Fibroblast of skin of left biceps (primary cell): Measurements from ENCODE around the gene LOC128125822.
A peak's percentile ranks its signal among the peaks of the same experiment; 100 is the strongest.

Source experiments
- DNase-seq, 2 experiments: peaks; one replicate each; pipeline ENCODE4 v3.0.0-alpha.2; 2013; ENCODE audit warnings: low read depth in 2 of 2

Gene LOC128125822

GRCh38 chr6:63556369-63556768 is 15.9 kb upstream of the LOC128125822 start:
- no peak for DNase-seq

DNA sequence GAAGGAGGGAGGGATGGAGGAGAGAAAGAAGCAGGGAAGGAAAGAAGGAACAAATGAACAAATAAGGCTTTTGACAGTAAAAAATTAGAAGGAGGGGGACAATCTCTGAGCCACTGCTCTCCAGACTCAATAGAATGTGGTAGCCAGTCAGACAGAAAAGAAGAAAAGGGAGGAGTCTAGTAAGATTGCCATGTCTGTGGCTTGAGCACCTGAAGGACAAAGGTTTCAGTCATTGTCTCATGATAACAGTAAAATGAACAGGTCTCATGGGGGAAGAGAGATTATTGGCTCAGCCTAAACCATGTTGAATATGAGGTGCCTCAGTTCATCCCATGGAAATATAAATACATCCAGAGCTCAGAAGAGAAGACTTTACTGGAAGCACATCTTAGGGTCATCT is 14.0 kb upstream of the LOC128125822 start:
- no peak for DNase-seq

GRCh38 chr6:63560801-63561287 is 11.4 kb upstream of the LOC128125822 start:
- DNase-seq: no peak

- no peak for DNase-seq
Observed at GRCh38 chr6:63561288-63561687, 11.0 kb upstream of the LOC128125822 start.

DNA sequence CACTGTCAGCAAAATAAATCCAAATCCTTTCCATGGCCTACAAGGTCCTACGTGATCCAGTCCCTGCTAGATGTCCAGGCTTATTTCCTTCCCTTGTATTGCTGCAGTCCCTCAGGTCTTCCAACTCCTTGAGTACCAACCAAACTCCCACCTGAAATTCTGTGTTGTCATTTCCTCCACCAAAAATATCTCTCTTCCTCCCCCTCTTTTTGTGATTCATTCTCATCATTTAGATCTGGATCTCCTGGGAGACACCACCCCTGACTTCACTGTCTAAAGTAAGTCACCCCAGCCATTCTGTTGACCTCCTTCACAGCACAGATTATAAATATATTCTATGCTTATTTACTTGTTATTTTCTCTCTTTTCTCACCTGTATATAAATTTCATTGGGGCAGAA is 9.0 kb upstream of the LOC128125822 start:
- DNase-seq: no peak

DNA sequence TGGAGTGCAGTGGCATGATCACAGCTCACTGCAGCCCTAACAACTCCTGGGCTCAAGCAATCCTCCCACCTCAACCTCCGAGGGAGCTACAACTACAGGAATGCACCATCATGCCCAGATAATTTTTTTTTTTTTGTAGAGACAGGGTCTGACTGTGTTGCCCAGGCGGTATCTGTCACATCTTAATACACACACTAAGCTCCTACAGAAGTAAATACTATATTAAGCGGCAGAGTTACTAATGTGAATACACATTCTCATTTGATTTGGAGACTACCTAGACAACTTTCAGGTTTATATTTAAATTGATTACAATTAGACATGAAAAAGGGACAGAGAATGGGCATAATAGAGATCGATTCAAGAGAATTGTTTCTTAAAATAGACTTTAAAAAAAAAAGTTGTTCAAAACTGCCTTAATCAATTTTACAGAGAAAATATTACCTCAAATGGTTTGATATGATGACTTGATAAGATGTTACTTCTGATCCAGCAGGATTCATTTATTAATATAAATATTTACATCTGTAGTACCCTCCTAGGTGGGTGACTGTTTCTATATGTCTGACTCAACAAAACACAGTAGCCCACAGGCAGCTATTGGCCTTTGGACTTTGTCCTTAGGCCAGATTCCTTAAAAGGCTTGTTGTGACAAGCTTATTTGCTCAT is 7.1 kb upstream of the LOC128125822 start:
- no peak for DNase-seq

DNA sequence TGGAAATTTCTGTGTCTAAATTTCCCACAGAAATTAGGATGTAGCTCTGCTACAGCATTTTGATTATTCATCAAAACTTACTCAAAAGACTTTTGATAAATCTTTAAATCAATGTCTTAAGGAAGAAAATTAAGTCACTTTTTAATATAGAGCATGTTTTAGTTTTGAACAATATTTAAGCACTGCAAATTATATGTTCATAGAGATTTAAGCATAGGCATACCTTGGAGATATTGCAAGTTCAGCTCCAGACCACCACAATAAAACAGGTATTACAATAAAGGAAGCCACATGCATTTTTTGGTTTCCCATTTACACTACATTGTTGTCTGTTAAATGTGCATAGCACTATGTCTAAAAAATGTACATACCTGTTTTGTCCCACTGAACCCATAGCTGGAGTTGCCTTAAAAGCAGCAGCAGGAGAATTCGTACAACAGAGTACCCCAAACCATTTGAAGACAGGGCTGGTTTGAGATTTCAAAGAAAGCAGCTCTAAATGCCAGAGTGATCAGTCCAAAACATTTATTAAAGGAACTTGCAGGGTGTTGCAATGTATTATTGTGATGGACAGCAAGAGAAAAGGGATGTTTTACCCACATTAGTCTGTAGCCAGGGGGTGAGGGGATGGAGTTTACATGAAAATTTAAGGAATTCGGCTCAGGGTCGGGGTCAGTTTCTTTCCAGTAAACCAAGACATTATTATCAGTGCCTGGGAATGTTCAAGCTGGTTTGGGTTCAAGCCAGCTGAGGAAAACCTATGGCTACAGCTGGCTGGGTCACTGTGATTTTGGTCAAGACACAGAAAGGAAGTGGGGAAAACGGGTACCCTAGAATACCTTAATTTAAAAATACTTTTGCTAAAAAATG is 6.3 kb upstream of the LOC128125822 start:
- DNase-seq: no peak

DNA sequence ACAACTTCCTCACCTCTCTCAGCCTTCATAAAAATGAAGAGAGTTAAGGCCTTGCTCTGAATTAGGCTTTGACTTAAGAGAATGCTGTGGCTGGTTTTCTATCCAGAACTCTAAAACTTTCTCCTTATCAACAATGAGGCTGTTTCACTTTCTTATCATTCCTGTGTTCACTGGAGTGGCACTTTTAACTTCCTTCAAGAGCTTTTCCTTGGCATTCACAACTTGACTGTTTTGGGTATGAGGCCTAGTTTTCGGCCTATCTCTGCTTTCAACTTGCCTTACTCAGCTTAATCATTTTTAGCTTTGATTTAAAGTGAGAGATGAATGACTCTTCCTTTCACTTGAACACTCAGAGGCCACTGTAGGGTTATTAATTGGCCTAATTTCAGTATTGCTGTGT is 4.3 kb upstream of the LOC128125822 start:
- no peak for DNase-seq

GRCh38 chr6:63571361-63572043 is 778 bp upstream of the LOC128125822 start:
- peak in 1 of 2 experiments; percentile 17 for DNase-seq

GRCh38 chr6:63572747-63573075 is 431 bp downstream of the LOC128125822 start:
- DNase-seq: no peak

DNA sequence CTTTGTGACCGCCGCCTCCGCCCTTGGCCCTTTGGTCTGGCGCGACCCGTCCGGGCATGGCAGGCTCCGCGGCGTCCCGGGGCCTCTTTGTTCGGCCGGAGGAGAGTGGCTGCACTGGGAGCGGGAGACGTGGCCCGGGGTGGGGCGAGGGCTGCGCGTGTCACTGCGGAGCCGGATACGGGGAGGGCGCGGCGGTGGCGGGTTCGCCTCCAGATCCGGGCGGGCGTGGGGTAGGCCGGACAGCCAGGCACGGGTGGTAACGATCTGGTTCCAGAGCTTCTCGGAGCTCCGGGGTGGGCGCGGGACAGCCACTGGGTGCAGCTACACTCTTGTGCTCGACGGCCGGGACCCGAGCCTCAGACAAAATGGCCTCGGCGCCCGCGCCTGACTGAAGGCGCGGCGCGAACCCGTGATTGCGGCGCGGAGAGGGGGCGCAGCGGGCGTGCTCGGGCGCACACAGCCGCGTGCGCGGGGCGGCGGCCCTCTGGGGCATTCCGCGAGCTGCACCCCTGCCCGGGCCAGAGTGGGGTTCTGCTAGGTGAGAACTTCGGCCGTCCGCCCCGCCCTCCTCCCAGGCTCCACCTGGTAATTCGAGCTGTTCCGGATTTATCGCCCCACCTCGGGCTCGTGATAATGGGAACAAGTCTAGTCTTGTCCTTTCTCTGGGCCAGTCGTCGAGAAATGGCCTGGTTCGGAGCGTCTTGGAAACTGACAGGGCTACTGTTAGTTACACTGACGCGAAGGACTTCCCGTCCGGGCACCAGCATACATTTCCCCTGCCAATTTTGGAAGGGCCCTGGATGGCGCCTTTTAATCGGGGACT is 1.0 kb downstream of the LOC128125822 start:
- peak in 1 of 2 experiments; percentile 9 for DNase-seq

- peak in 1 of 2 experiments; percentile 4 for DNase-seq
Observed at GRCh38 chr6:63573899-63574553, 1.7 kb downstream of the LOC128125822 start.

- DNase-seq: no peak
Observed at GRCh38 chr6:63574554-63574900, 2.2 kb downstream of the LOC128125822 start.

- DNase-seq: no peak
Observed at GRCh38 chr6:63576147-63576772, 4.0 kb downstream of the LOC128125822 start.

- DNase-seq: no peak
Observed at GRCh38 chr6:63576985-63577712, 4.9 kb downstream of the LOC128125822 start.

DNA sequence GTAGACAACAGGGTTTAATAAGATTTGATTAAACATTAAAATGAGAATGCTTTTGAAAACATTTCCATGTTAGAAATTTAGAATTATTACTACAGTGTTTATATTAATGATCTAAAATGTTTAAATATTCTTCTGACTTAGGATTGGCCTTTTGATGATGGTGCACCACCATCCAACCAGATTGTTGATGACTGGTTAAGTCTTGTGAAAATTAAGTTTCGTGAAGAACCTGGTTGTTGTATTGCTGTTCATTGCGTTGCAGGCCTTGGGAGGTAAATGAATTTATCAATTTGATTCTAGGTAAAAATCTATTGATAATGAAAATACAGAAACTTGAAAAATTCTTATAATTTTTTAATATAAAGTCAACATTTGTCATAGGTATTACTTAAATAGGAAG is 6.5 kb downstream of the LOC128125822 start:
- DNase-seq: no peak

DNA sequence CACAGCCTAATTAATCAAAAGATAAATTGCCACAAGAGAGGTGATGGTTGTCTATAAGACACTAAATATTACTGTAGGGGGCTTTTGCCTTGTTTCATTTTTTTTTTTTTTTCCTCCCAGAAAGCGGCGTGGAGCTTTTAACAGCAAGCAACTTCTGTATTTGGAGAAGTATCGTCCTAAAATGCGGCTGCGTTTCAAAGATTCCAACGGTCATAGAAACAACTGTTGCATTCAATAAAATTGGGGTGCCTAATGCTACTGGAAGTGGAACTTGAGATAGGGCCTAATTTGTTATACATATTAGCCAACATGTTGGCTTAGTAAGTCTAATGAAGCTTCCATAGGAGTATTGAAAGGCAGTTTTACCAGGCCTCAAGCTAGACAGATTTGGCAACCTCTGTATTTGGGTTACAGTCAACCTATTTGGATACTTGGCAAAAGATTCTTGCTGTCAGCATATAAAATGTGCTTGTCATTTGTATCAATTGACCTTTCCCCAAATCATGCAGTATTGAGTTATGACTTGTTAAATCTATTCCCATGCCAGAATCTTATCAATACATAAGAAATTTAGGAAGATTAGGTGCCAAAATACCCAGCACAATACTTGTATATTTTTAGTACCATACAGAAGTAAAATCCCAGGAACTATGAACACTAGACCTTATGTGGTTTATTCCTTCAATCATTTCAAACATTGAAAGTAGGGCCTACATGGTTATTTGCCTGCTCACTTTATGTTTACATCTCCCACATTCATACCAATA is 7.8 kb downstream of the LOC128125822 start:
- DNase-seq: no peak

DNA sequence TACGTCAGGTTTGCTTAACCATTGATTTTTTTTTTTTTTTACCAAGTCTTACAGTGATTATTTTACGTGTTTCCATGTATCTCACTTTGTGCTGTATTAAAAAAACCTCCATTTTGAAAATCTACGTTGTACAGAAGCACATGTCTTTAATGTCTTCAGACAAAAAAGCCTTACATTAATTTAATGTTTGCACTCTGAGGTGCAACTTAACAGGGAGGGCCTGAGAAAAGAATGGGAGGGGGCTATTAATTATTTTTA is 8.4 kb downstream of the LOC128125822 start:
- DNase-seq: no peak

DNA sequence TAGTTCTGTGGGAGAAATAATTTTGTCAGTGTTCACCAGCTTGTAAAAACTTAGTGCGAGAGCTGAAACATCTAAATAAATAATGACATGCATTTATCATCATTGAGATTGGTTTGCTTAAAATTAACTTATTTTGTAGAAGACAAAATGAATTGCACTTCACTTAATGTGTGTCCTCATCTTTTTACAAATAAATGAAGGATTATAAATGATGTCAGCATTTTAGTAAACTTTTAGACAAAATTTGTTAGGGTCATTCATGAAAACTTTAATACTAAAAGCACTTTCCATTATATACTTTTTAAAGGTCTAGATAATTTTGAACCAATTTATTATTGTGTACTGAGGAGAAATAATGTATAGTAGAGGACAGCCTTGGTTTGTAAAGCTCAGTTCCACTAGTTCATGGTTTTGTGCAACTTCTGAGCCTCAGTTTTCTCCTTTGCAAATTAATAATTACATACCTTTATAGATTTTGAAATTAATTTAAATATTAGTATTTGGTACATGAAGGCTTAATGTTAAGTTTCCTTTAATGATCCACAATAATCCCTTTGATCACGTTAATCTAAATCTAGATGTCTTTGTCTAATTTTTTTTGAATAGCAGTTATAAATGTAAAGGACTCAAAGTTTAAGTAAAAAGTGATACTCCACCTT is 9.2 kb downstream of the LOC128125822 start:
- no peak for DNase-seq
